CD4-positive, alpha-beta memory T cell (primary cell): ENCODE results near the gene FBXO41. TPM values are rescaled to one million over a fixed set of nuclear protein-coding genes. Genes with fewer than 3 reads are reported as not detected.

ENCODE experiments used
- CTCF ChIA-PET: fragments of 350-600 bp; sonication (Branson Sonifier 250); formaldehyde crosslinking; loops from one replicate; lab custom pipeline; 2021; ENCODE audit warnings: inconsistent platforms; ENCODE audit not compliant: partially characterized antibody; lab: Charles Lee
- POLR2A ChIA-PET: fragments of 350-600 bp; sonication (Branson Sonifier 250); formaldehyde crosslinking; loops from one replicate; lab custom pipeline; 2021; ENCODE audit not compliant: partially characterized antibody; lab: Charles Lee
- DNase-seq, 5 donors: peaks; one replicate each; pipeline versions ENCODE4 v3.0.0 to v3.0.0-alpha.2; 2020 to 2022; ENCODE audit warnings: mixed read lengths in 1 of 5
- H3K27ac ChIP-seq: one replicate; pipeline ENCODE4 v1.7.0; 2013; ENCODE audit warnings: low read depth, low read length
- H3K27me3 ChIP-seq: 2 replicates; pipeline ENCODE4 v1.7.0; 2013; ENCODE audit warnings: mild to moderate bottlenecking, low read length, moderate library complexity; ENCODE audit not compliant: insufficient read depth
- H3K36me3 ChIP-seq: 2 replicates; pipeline ENCODE4 v1.7.0; 2013; ENCODE audit warnings: mild to moderate bottlenecking, low read length, moderate library complexity; ENCODE audit not compliant: insufficient read depth
- H3K4me1 ChIP-seq: 2 replicates; pipeline ENCODE4 v1.7.0; 2013; ENCODE audit warnings: mild to moderate bottlenecking, low read length, moderate library complexity; ENCODE audit not compliant: insufficient read depth
- H3K4me3 ChIP-seq, 2 donors: one replicate each; pipeline ENCODE4 v1.7.0; 2013; ENCODE audit warnings: low read length in 2 of 2, mild to moderate bottlenecking in 1 of 2
- H3K9me3 ChIP-seq, 2 donors: one replicate each; pipeline ENCODE4 v1.7.0; 2013; ENCODE audit warnings: low read length in 2 of 2, control low read depth in 1 of 2; ENCODE audit not compliant: control insufficient read depth in 1 of 2
- H3K27ac Mint-ChIP-seq, 7 donors: one replicate each; pipeline ENCODE4 v1.8.0; 2020 to 2021; ENCODE audit warnings: mixed read lengths in 7 of 7, mild to moderate bottlenecking in 6 of 7, inconsistent platforms in 3 of 7, moderate library complexity in 3 of 7
- H3K27me3 Mint-ChIP-seq, 2 donors: one replicate each; pipeline ENCODE4 v1.8.0; 2020 to 2021; ENCODE audit warnings: mixed read lengths in 2 of 2
- H3K36me3 Mint-ChIP-seq, 2 donors: one replicate each; pipeline ENCODE4 v1.8.0; 2020 to 2021; ENCODE audit warnings: mixed read lengths in 2 of 2, inconsistent platforms in 1 of 2, mild to moderate bottlenecking in 1 of 2
- H3K4me1 Mint-ChIP-seq, 4 donors: one replicate each; pipeline ENCODE4 v1.8.0; 2020 to 2021; ENCODE audit warnings: mixed read lengths in 4 of 4, mild to moderate bottlenecking in 1 of 4
- H3K4me3 Mint-ChIP-seq, 8 donors: one replicate each; pipeline ENCODE4 v1.8.0; 2020 to 2021; ENCODE audit warnings: mixed read lengths in 8 of 8, mild to moderate bottlenecking in 7 of 8, moderate library complexity in 6 of 8, inconsistent platforms in 3 of 8
- H3K9me3 Mint-ChIP-seq, 8 donors: one replicate each; pipeline ENCODE4 v1.8.0; 2020 to 2021; ENCODE audit warnings: mixed read lengths in 8 of 8, mild to moderate bottlenecking in 5 of 8, inconsistent platforms in 3 of 8, moderate library complexity in 1 of 8
- intact Hi-C: fragments of 100-400 bp; cut with micrococcal nuclease; formaldehyde crosslinking; loops from one replicate; pipeline ENCODE4 v1.15.1; 2023
- polyA plus RNA-seq, 2 donors: library from polyadenylated mRNA; unstranded; fragments of 300-500 nt; fragmentation: Illumina TruSeq; gene quantifications; one replicate each; pipeline ENCODE4 v1.2.3, GENCODE V29; 2021
- total RNA-seq, 2 experiments: library from RNA; stranded (reverse); gene quantifications; one replicate each; pipeline ENCODE4 v1.2.3, GENCODE V29; 2021

The FBXO41 gene
- total and polyA plus RNA-seq, 4 experiments from 2014 or later, result 1.6 to 11.4 (median 9.8) TPM; not detected in 1

DNA sequence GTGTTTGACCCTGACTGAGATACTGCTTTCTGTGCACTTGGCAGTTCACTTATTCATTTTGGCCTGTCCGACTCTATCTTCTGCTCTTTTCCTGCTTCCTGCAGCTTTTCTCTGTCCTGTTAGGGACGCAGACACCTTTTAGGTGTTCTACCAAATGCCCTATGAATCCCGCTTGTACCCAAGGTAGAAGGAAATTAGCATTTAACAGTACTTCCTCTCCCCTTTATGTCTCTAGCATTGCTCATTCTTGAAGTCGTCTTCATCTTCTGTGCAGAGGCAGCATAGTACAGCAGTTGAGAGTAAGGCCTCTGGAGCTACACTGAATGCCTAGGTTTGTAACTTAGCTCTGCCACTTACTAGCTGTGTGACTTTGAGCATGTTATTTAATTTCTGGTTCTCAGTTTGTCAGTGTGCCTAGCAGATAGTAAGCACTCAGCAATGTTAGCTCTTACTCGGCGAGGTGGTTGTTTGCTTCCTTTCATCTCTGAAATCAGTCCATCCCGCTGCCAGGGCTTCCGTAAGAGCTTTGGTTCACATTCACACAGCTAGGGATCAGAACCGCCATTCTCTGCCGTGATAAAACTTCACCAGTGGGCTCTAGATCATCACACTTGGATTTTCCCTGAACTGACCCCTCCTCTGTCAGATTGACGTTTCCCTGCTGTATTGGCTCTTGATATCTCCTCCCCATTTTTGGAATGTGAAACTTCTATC lies 48.8 kb downstream of the FBXO41 start:
- DNase-seq, result peak in 3 of 5 donors; percentile 11 to 17 (median 15)
- Mint-ChIP-seq H3K36me3 (peaks cover 6 to 49% of the 10 kb centered on the region in 2 donors), H3K27ac (peak overlapping the region; percentile 83 to 97 (median 91)), H3K4me3 (peak overlapping the region; percentile 91 to 99 (median 98)), H3K27me3 (no peaks in the 10 kb centered on the region), H3K4me1 (peaks cover 28 to 70% (median 40%) of the 10 kb centered on the region in 4 donors), H3K9me3 (no peaks in the 10 kb centered on the region)
- intact Hi-C loops, result loop anchor here (2.0 to 10.0 kb wide), 3 partner anchors 59 to 1219 kb away; partner anchors contain the start of genes INO80B and TET3
- H3K4me3 ChIP-seq, result peak overlapping the region; percentile 86 to 99
- H3K27ac ChIP-seq, result peak overlapping the region; percentile 91
- H3K9me3 ChIP-seq, result no peaks in the 10 kb centered on the region
- ChIA-PET CTCF (interaction anchor here (0.7 to 8.4 kb wide), 6 partner anchors 18 to 58 kb away, joined by 3 to 77 read pairs (median 8); partner anchors contain the start of gene SMYD5), POLR2A (interaction anchor here (1.0 to 4.9 kb wide), 11 partner anchors 12 to 1223 kb away, joined by 3 to 51 read pairs (median 16); partner anchors contain the start of genes ALMS1, EGR4, FBXO41 and SFXN5)
- peaks cover 10% of the 10 kb centered on the region for H3K36me3 ChIP-seq
- no peaks in the 10 kb centered on the region for H3K27me3 ChIP-seq
- peaks cover 42% of the 10 kb centered on the region for H3K4me1 ChIP-seq

DNA sequence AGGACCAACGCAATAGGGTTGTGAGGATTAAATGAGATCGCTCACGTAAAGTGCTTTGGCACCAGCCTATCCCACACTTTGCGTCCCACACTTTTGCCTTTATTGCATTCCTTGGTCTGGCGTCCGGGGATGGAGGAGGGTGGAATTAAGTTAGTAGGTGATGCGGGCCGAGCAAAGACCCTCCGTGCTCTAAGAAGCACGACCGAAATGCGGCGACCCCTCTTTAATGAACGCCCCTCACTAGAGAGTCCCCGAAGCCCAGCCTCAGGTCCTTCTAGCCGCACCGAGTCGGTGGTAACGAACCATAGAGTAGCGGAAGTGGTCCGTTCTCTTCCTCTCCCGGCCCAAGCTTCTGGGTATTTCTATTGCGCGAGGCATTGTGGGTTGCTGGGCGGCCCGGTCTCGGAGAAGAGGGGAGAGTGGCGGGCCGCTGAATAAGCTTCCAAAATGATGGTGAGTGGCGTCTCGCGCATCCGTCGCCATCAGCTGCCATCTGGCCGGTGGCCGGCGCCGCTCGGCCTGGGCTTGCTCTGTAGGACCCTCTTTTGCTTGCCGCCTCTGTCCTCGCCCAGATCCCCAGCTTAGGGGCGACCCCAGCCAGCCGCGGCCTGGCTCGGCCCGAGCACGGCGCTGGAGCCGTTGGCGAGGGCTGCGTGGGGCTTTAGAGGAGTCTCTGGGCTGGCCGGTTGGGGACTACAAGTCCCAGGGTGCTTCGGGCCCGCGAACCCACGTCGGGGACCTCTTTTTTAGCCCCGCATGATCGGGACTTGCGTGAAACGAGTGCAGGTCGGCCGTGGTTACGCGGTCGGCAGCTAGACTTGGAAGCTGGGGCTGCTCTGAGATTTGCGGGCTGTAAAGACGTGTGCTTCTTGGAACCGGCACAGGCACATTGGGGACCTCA lies 50.1 kb downstream of the FBXO41 start, which contains the start of gene CCT7:
Gene CCT7 (plus strand): TSS at position 377 of the 901 bp plus-strand sequence. CDS start 71 bp downstream, at position 448.
- POLR2A ChIA-PET, result interaction anchor here (0.6 to 4.9 kb wide), 25 partner anchors 9 to 1606 kb away, joined by 3 to 51 read pairs (median 10); partner anchors contain the start of genes ALMS1, EGR4, FBXO41 and SFXN5

DNA sequence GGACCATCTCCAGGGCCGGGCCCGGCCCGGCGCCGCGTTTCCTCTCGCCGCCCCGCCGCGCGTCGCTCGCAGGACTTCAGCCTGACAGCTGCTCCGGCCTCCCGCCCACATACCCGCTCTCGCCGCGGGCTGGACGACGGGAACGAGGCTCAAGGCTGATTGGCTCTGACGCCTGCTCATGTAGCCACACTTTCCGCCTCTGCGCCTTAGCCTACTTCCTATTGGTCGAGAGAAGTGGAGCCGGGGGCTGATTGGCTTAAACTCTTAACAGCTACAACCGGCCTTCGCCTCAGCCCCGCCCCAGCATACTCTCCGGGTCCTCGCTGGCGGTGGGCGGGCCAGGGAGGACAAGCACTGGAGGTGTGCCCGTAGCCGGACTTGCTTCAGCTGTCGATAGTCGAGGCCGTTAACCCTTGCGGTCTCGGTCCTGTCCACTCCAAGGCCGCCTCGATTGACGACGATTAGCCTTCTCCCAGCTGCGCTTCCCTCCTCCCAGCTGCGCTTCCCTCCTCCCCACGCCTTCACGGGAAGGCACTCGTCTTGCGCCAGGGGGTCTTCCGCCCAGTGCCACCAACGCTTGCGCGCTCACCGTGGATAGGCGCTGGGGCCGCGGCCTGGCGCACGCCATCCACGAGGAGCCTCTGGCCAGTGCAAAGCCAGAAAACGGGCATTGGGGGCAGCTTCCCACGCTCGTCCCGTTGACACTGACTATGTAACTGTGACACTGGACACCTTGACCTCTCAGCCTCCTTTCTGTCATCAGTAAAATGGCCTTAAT lies 50.9 kb downstream of the FBXO41 start, which contains the start of gene PRADC1:
Gene PRADC1 (minus strand): TSS at position 86 of the 778 bp plus-strand sequence. CDS start 79 bp downstream, at position 7.
- Histone ChIP-seq H3K27me3 (no peaks in the 10 kb centered on the region), H3K36me3 (no peaks in the 10 kb centered on the region), H3K27ac (peak within 1 kb of the TSS; percentile 91), H3K4me1 (peaks cover 33% of the 10 kb centered on the region), H3K9me3 (no peaks in the 10 kb centered on the region), H3K4me3 (peak within 1 kb of the TSS; percentile 86 to 99)
- peaks cover 26 to 56% (median 34%) of the 10 kb centered on the region in 4 donors for H3K4me1 Mint-ChIP-seq
- DNase-seq, result peak; percentile 92 to 97 (median 94)
- peak within 1 kb of the TSS; percentile 83 to 97 (median 91) for H3K27ac Mint-ChIP-seq
- intact Hi-C loops, result loop anchor here (10.0 kb wide), 1 partner anchor 751 kb away; the partner anchor contains the start of gene TET3
- H3K4me3 Mint-ChIP-seq, result peak within 1 kb of the TSS; percentile 91 to 99 (median 98)
- H3K36me3 Mint-ChIP-seq, result peaks cover 0 to 35% of the 10 kb centered on the region in 2 donors
- no peaks in the 10 kb centered on the region for H3K9me3 Mint-ChIP-seq
- ChIA-PET POLR2A (interaction anchor here (0.6 to 4.9 kb wide), 29 partner anchors 8 to 1607 kb away, joined by 3 to 51 read pairs (median 6); partner anchors contain the start of genes ALMS1, EGR4, FBXO41 and MOB1A), CTCF (interaction anchor here (0.8 to 8.4 kb wide), 11 partner anchors 9 to 888 kb away, joined by 3 to 77 read pairs (median 3); partner anchors contain the start of genes ALMS1, SMYD5 and TPRKB)
- H3K27me3 Mint-ChIP-seq, result no peaks in the 10 kb centered on the region

More for the DNA sequence above, 50.1 kb downstream of the FBXO41 start, which contains the start of gene CCT7:
- Mint-ChIP-seq H3K36me3 (peaks cover under 1 to 41% of the 10 kb centered on the region in 2 donors), H3K9me3 (no peaks in the 10 kb centered on the region), H3K4me1 (peaks cover 27 to 64% (median 39%) of the 10 kb centered on the region in 4 donors), H3K27ac (peak within 1 kb of the TSS; percentile 83 to 97 (median 91)), H3K4me3 (peak within 1 kb of the TSS; percentile 91 to 99 (median 98)), H3K27me3 (no peaks in the 10 kb centered on the region)
- CTCF ChIA-PET, result interaction anchor here (0.8 to 8.4 kb wide), 8 partner anchors 9 to 888 kb away, joined by 3 to 77 read pairs (median 6); partner anchors contain the start of genes ALMS1 and SMYD5
- DNase-seq, result peak; percentile 89 to 93 (median 90)
- Histone ChIP-seq H3K27me3 (no peaks in the 10 kb centered on the region), H3K27ac (peak within 1 kb of the TSS; percentile 91), H3K4me3 (peak within 1 kb of the TSS; percentile 86 to 99), H3K36me3 (peaks cover 4% of the 10 kb centered on the region), H3K9me3 (no peaks in the 10 kb centered on the region), H3K4me1 (peaks cover 38% of the 10 kb centered on the region)
- intact Hi-C loops, result loop anchor here (1.0 to 10.0 kb wide), 9 partner anchors 20 to 1221 kb away; partner anchors contain the start of genes ALMS1, FBXO41, INO80B and SFXN5

DNA sequence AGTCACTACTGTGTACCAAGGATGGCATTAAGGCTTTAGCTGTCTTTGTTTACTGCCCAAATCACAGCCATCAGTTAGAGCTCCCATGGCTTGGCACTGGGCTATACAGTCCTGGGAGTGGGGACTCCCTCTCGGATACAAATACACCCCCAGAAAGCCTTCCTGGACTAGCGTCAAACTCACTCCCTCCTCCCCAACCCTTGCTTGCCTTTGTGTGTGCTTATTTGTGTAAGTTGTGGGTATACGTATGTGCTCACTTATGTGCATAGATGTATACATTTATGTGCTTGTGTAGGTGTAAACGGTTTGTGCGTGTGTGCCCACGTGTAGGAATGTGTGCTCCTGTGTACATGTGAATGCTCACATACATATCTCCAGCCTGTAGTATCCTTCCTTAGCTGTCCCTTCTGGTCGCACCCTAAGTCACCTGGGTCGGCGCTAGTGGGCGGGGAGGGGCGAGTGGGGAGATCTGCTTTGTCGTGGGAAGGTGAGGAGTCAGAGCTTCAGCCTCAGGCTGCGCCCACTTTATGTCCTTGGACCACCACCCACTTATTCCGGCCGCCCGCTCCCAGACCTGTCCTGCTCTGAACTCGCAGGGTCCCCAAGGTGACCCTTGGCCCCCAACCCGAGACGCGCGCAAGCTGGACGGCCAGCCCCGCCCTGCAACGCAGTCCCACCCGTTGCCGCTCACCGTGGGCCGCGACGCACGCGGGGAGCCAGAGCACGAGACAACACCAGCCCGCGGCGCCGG lies 51.7 kb downstream of the FBXO41 start:
- intact Hi-C loops, result loop anchor here (10.0 kb wide), 1 partner anchor 752 kb away; the partner anchor contains the start of gene TET3
- DNase-seq, result peak in 2 of 5 donors; percentile 19 to 63
- H3K4me1 Mint-ChIP-seq, result peaks cover 23 to 51% (median 31%) of the 10 kb centered on the region in 4 donors
- no peaks in the 10 kb centered on the region for H3K27me3 Mint-ChIP-seq
- POLR2A ChIA-PET, result interaction anchor here (0.8 to 4.9 kb wide), 18 partner anchors 7 to 946 kb away, joined by 3 to 51 read pairs (median 14); partner anchors contain the start of genes ALMS1, FBXO41, MOB1A and SFXN5
- Histone ChIP-seq H3K9me3 (no peaks in the 10 kb centered on the region), H3K27me3 (no peaks in the 10 kb centered on the region), H3K36me3 (no peaks in the 10 kb centered on the region), H3K4me1 (peaks cover 33% of the 10 kb centered on the region), H3K27ac (peak overlapping the region; percentile 91), H3K4me3 (peak overlapping the region; percentile 86 to 99)
- peak overlapping the region; percentile 11 to 97 (median 89) for H3K27ac Mint-ChIP-seq
- peak overlapping the region; percentile 91 to 99 (median 98) for H3K4me3 Mint-ChIP-seq
- peaks cover 0 to 33% of the 10 kb centered on the region in 2 donors for H3K36me3 Mint-ChIP-seq
- CTCF ChIA-PET, result interaction anchor here (0.9 to 8.4 kb wide), 10 partner anchors 9 to 504 kb away, joined by 3 to 77 read pairs (median 4); partner anchors contain the start of genes ALMS1, SMYD5 and TPRKB
- H3K9me3 Mint-ChIP-seq, result no peaks in the 10 kb centered on the region

DNA sequence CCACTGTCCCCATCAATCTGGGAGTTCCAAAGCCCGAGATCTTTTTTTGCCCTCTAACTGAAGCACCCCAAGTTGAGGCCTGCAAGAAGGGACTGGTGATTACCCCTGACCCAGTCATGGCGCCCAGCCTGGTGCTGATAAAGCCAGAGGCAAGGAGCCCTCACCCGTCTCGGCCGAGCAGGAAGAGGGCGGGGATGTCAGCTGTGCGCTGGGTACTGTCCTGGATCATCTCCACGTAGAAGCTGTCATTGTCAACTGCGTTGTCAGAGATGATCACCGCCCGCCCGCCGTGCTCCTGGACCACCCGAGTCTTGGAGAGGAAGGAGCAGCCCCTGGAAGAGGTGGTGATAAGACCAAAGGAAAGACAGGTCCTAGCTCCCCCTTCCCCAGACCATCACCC lies 55.6 kb downstream of the FBXO41 start:
- Histone ChIP-seq H3K36me3 (peaks cover 3% of the 10 kb centered on the region), H3K27ac (no peak overlapping the region), H3K4me3 (no peak overlapping the region), H3K9me3 (no peaks in the 10 kb centered on the region), H3K27me3 (no peaks in the 10 kb centered on the region), H3K4me1 (peaks cover 7% of the 10 kb centered on the region)
- ChIA-PET CTCF (interaction anchor here (1.1 to 4.5 kb wide), 4 partner anchors 11 to 38 kb away, joined by 3 to 23 read pairs (median 4); partner anchors contain the start of gene SMYD5), POLR2A (no interaction called here)
- no peak for DNase-seq
- no peak overlapping the region for H3K27ac Mint-ChIP-seq
- H3K4me3 Mint-ChIP-seq, result no peak overlapping the region
- peaks cover 5 to 28% of the 10 kb centered on the region in 2 donors for H3K36me3 Mint-ChIP-seq
- intact Hi-C loops, result no loop called here
- H3K27me3 Mint-ChIP-seq, result no peaks in the 10 kb centered on the region
- no peaks in the 10 kb centered on the region for H3K9me3 Mint-ChIP-seq
- peaks cover 3 to 16% (median 9%) of the 10 kb centered on the region in 4 donors for H3K4me1 Mint-ChIP-seq
